Mesodermal cell (in vitro differentiated cells): ENCODE results near the gene NHERF2.
"Not testable (repeated sequence)": the region's sequence is repeated elsewhere in the genome, so short reads cannot be mapped to it uniquely, and the experiment has no call there.

ENCODE experiments used
- H3K27ac ChIP-seq: 2 replicates; pipeline ENCODE4 v1.7.0; 2013; ENCODE audit warnings: mild to moderate bottlenecking, low read depth, low read length, moderate library complexity; ENCODE audit not compliant: severe bottlenecking
- H3K36me3 ChIP-seq: 2 replicates; pipeline ENCODE4 v1.7.1; 2013; ENCODE audit warnings: mild to moderate bottlenecking, low read length, moderate library complexity; ENCODE audit not compliant: control insufficient read depth, insufficient read depth
- H3K4me1 ChIP-seq: one replicate; pipeline ENCODE4 v1.7.1; 2013; ENCODE audit warnings: mild to moderate bottlenecking, low read length; ENCODE audit not compliant: insufficient read depth, control insufficient read depth, poor library complexity, severe bottlenecking
- H3K4me3 ChIP-seq: 2 replicates; pipeline ENCODE4 v1.7.0; 2013; ENCODE audit warnings: low read length, control low read depth, mild to moderate bottlenecking; ENCODE audit not compliant: insufficient read depth, poor library complexity, severe bottlenecking; ENCODE audit errors: extremely low read depth
- H3K9me3 ChIP-seq: 2 replicates; pipeline ENCODE4 v1.7.1; 2013; ENCODE audit warnings: mild to moderate bottlenecking, low read length, moderate library complexity; ENCODE audit not compliant: control insufficient read depth
- WGBS, 2 experiments: methylation state at CpG; one replicate each; pipeline ENCODE4 v1.1.5; 2013; ENCODE audit warnings: missing lambda C conversion rate in 2 of 2; ENCODE audit not compliant: insufficient coverage in 2 of 2; 5-methylcytosine and 5-hydroxymethylcytosine counted together

Gene NHERF2

GRCh38 chr16:2008631-2009163 lies 18.0 kb upstream of the NHERF2 start:
- peaks cover 35% of the 10 kb centered on the region for H3K4me1 ChIP-seq
- H3K9me3 ChIP-seq = no peaks in the 10 kb centered on the region
- H3K27ac ChIP-seq = peak overlapping the region; percentile 69
- WGBS, 2 experiments = 7 to 32% methylated on average over 11 to 21 of the region's 23 CpGs
- peaks cover 29% of the 10 kb centered on the region for H3K36me3 ChIP-seq
- H3K4me3 ChIP-seq = peak overlapping the region; percentile 88

GRCh38 chr16:2009164-2009711 lies 17.5 kb upstream of the NHERF2 start:
- 0% methylated on average over 45 to 54 of the region's 55 CpGs for WGBS, 2 experiments
- Histone ChIP-seq H3K4me3 (peak overlapping the region; percentile 88), H3K9me3 (no peaks in the 10 kb centered on the region), H3K4me1 (peaks cover 34% of the 10 kb centered on the region), H3K27ac (peak overlapping the region; percentile 69), H3K36me3 (peaks cover 29% of the 10 kb centered on the region)

GRCh38 chr16:2009791-2010510 lies 16.8 kb upstream of the NHERF2 start, which contains the start of gene ZNF598:
Gene ZNF598 (minus strand): TSS chr16:2009821.
- H3K36me3 ChIP-seq = peaks cover 29% of the 10 kb centered on the region
- H3K9me3 ChIP-seq = no peaks in the 10 kb centered on the region
- H3K4me1 ChIP-seq = peaks cover 27% of the 10 kb centered on the region
- H3K27ac ChIP-seq = peak within 1 kb of the TSS; percentile 80
- H3K4me3 ChIP-seq = peak within 1 kb of the TSS; percentile 88
- WGBS, 2 experiments = 5 to 6% methylated on average over 47 to 50 of the region's 52 CpGs

- WGBS, 2 experiments = 75 to 90% methylated on average over 2 to 6 of the region's 9 CpGs
- H3K27ac ChIP-seq, H3K4me3 ChIP-seq, H3K9me3 ChIP-seq: not testable (repeated sequence)
- peaks cover 19% of the 10 kb centered on the region for H3K36me3 ChIP-seq
- peaks cover 24% of the 10 kb centered on the region for H3K4me1 ChIP-seq
Measured at GRCh38 chr16:2011726-2012125, 15.0 kb upstream of the NHERF2 start.

GRCh38 chr16:2013527-2013926 lies 13.2 kb upstream of the NHERF2 start:
- Histone ChIP-seq H3K36me3 (peaks cover under 1% of the 10 kb centered on the region), H3K9me3 (no peaks in the 10 kb centered on the region), H3K4me1 (peaks cover 7% of the 10 kb centered on the region), H3K27ac (no peak overlapping the region), H3K4me3 (no peak overlapping the region)
- whole genome bisulfite sequencing, 2 experiments = 92 to 95% methylated on average over 6 to 13 of the region's 15 CpGs

GRCh38 chr16:2015117-2015946 lies 11.4 kb upstream of the NHERF2 start:
- 88 to 92% methylated on average over 17 to 18 of the region's 24 CpGs for WGBS, 2 experiments
- no peak overlapping the region for H3K4me3 ChIP-seq
- H3K4me1 ChIP-seq = peaks cover 5% of the 10 kb centered on the region
- no peaks in the 10 kb centered on the region for H3K36me3 ChIP-seq
- H3K27ac ChIP-seq = no peak overlapping the region
- H3K9me3 ChIP-seq = no peaks in the 10 kb centered on the region

- Histone ChIP-seq H3K4me1 (no peaks in the 10 kb centered on the region), H3K36me3 (no peaks in the 10 kb centered on the region), H3K4me3 (no peak overlapping the region), H3K9me3 (no peaks in the 10 kb centered on the region), H3K27ac (no peak overlapping the region)
- 95% methylated on average over 4 to 5 of the region's 7 CpGs for WGBS, 2 experiments
Measured at GRCh38 chr16:2015947-2016208, 10.8 kb upstream of the NHERF2 start.

GRCh38 chr16:2016407-2016922 lies 10.2 kb upstream of the NHERF2 start:
- 52 to 58% methylated on average over 11 to 12 of the region's 13 CpGs for WGBS, 2 experiments

GRCh38 chr16:2019518-2019920 lies 7.2 kb upstream of the NHERF2 start, which contains the start of gene NPW:
Gene NPW (plus strand): TSS chr16:2019785.
- H3K4me3 ChIP-seq = peak within 1 kb of the TSS; percentile 26

More at GRCh38 chr16:2016407-2016922, 10.2 kb upstream of the NHERF2 start:
- no peaks in the 10 kb centered on the region for H3K9me3 ChIP-seq
- no peaks in the 10 kb centered on the region for H3K36me3 ChIP-seq
- H3K4me3 ChIP-seq = no peak overlapping the region
- no peaks in the 10 kb centered on the region for H3K4me1 ChIP-seq
- no peak overlapping the region for H3K27ac ChIP-seq

GRCh38 chr16:2019921-2020831 lies 6.5 kb upstream of the NHERF2 start:
- 4 to 5% methylated on average over 74 to 94 of the region's 96 CpGs for WGBS, 2 experiments

More at GRCh38 chr16:2019518-2019920, 7.2 kb upstream of the NHERF2 start, which contains the start of gene NPW:
- 10 to 12% methylated on average over 19 to 33 of the region's 33 CpGs for WGBS, 2 experiments
- peaks cover 14% of the 10 kb centered on the region for H3K4me1 ChIP-seq
- H3K36me3 ChIP-seq = no peaks in the 10 kb centered on the region
- H3K27ac ChIP-seq = no peak within 1 kb of the TSS
- H3K9me3 ChIP-seq = no peaks in the 10 kb centered on the region

More at GRCh38 chr16:2019921-2020831, 6.5 kb upstream of the NHERF2 start:
- H3K9me3 ChIP-seq = no peaks in the 10 kb centered on the region
- no peak overlapping the region for H3K27ac ChIP-seq
- H3K36me3 ChIP-seq = no peaks in the 10 kb centered on the region
- H3K4me3 ChIP-seq = peak overlapping the region; percentile 26
- peaks cover 18% of the 10 kb centered on the region for H3K4me1 ChIP-seq
